Measurements from ENCODE around the gene CDC42BPA. TPM values are rescaled to one million over a fixed set of nuclear protein-coding genes. Genes with fewer than 3 reads are reported as not detected.

Gene CDC42BPA
- polyA plus RNA-seq, 1 donor (not counting 4 experiments of a cell fraction or from before 2014, with no cell fraction given): 9.2 TPM

DNA sequence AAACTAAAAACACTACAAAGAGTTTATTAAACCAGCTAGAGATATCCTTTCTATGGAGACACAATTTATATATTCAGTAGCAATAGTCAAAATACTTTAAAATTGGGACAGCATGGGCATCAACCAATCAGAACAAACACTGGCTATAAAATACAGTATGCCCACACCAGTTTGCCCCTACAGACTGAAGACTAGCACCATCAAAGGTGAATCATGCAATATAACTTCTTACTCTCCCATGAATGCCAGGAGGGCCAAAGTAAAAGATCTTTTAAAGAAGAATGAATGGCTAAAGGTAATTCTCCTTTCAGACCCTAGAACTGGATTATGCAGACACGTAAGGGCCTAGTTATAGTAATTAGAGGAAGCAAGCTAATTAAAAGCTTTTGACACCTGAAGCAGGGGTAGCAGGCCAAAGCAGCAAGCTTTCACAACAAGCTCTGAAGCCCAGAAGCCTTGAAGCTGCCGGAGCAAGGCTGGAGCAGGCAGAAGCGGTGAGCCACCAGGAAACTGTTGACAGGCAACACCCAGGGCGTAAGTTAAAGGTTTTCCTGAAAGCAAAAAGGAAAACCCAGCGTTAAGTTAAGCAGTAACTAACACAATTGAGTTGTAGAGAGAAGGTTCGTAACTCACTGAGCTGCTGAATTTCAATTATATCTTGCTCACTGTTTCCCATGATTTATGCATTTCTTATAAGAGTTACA, 99.3 kb downstream of the CDC42BPA start:
- H3K79me2 ChIP-seq (ENCODE audit: control insufficient read depth, insufficient read depth, low read length): peaks cover 14% of the 10 kb centered on the region
- H3K4me3 ChIP-seq (ENCODE audit: control insufficient read depth in 2 of 3, extremely low read depth in 1 of 3, insufficient read depth in 2 of 3, low read depth in 1 of 3, low read length in 3 of 3): no peak overlapping the region
- no peaks in the 10 kb centered on the region for H3K4me1 ChIP-seq (ENCODE audit: control insufficient read depth, extremely low read depth, insufficient read depth, low read length)
- H3K4me2 ChIP-seq (ENCODE audit: control insufficient read depth, extremely low read depth, insufficient read depth, low read depth, low read length): no peak overlapping the region
- no peak overlapping the region for H3K27ac ChIP-seq (ENCODE audit: control insufficient read depth, insufficient read depth, low read length)
- H3K9ac ChIP-seq (ENCODE audit: control insufficient read depth, extremely low read depth, insufficient read depth, low read length): no peak overlapping the region
- no peaks in the 10 kb centered on the region for H3K9me1 ChIP-seq (ENCODE audit: control insufficient read depth, extremely low read depth, insufficient read depth, low read length)
- H3K9me3 ChIP-seq (ENCODE audit: control insufficient read depth, low read depth, low read length): no peaks in the 10 kb centered on the region
- no peak overlapping the region for H2AFZ ChIP-seq (ENCODE audit: control insufficient read depth, low read length)
- dilution Hi-C loops (cut with MboI; ENCODE audit: extremely low pct_ligation_motif_present, low sequenced_read_pairs): no loop called here
- peaks cover 6% of the 10 kb centered on the region for H4K20me1 ChIP-seq (ENCODE audit: control insufficient read depth, extremely low read depth, insufficient read depth, low read length)
- no peak for TF ChIP-seq EZH2 (IDR thresholded peaks at IDR 0.05; ENCODE audit: low read length)
- TF ChIP-seq, protein P1, sequence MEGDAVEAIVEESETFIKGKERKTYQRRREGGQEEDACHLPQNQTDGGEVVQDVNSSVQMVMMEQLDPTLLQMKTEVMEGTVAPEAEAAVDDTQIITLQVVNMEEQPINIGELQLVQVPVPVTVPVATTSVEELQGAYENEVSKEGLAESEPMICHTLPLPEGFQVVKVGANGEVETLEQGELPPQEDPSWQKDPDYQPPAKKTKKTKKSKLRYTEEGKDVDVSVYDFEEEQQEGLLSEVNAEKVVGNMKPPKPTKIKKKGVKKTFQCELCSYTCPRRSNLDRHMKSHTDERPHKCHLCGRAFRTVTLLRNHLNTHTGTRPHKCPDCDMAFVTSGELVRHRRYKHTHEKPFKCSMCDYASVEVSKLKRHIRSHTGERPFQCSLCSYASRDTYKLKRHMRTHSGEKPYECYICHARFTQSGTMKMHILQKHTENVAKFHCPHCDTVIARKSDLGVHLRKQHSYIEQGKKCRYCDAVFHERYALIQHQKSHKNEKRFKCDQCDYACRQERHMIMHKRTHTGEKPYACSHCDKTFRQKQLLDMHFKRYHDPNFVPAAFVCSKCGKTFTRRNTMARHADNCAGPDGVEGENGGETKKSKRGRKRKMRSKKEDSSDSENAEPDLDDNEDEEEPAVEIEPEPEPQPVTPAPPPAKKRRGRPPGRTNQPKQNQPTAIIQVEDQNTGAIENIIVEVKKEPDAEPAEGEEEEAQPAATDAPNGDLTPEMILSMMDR (optimal IDR thresholded peaks at IDR 0.05 in 1 of 3, IDR thresholded peaks at IDR 0.05 in 1 of 3, conservative IDR thresholded peaks at IDR 0.05 in 1 of 3; ENCODE audit: extremely low read depth in 1 of 3, insufficient read depth in 2 of 3, low read length in 3 of 3): no peak
- DNase-seq (ENCODE audit: low read depth, low spot score) (no peak), FAIRE-seq (no peak)
- H3K27me3 ChIP-seq (ENCODE audit: control insufficient read depth, extremely low read depth, insufficient read depth, low read length): no peaks in the 10 kb centered on the region
- no peaks in the 10 kb centered on the region for H3K36me3 ChIP-seq (ENCODE audit: control insufficient read depth in 2 of 2, extremely low read depth in 1 of 2, insufficient read depth in 2 of 2, low read length in 2 of 2)

DNA sequence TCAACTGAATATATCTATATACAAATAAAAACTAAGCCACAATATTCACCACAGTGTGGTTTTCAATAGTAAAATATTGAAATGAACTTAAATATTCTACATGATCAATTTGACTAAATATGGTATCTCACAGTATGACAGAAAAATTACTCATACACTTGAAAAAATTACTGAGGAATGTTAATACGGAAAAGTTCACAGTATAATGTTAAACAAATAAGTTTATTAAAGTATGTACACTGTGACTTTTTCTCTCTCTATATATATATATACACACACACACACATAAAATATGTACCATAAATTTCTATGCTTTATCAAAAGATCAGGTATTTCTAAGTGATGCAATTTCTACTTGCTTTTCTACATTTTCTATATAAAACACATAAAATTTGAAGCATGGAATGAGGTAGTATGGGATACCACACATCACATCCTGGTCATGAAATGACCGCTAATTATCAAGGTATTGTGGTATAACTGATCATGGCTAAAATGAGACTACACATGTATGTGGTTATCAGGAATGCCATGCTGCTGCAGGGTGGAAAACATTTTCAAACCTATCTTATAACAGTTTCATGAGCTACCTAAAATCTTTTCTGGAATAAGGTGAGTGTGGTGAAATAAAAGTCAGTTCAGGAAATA, 102.3 kb downstream of the CDC42BPA start:
- no peak overlapping the region for H3K4me3 ChIP-seq (ENCODE audit: control insufficient read depth in 2 of 3, extremely low read depth in 1 of 3, insufficient read depth in 2 of 3, low read depth in 1 of 3, low read length in 3 of 3)
- H4K20me1 ChIP-seq (ENCODE audit: control insufficient read depth, extremely low read depth, insufficient read depth, low read length): peaks cover 6% of the 10 kb centered on the region
- DNase-seq (ENCODE audit: low read depth, low spot score) (no peak), FAIRE-seq (no peak)
- H3K27me3 ChIP-seq (ENCODE audit: control insufficient read depth, extremely low read depth, insufficient read depth, low read length): no peaks in the 10 kb centered on the region
- H3K4me2 ChIP-seq (ENCODE audit: control insufficient read depth, extremely low read depth, insufficient read depth, low read depth, low read length): no peak overlapping the region
- dilution Hi-C loops (cut with MboI; ENCODE audit: extremely low pct_ligation_motif_present, low sequenced_read_pairs): no loop called here
- no peaks in the 10 kb centered on the region for H3K9me3 ChIP-seq (ENCODE audit: control insufficient read depth, low read depth, low read length)
- H3K27ac ChIP-seq (ENCODE audit: control insufficient read depth, insufficient read depth, low read length): no peak overlapping the region
- H3K9me1 ChIP-seq (ENCODE audit: control insufficient read depth, extremely low read depth, insufficient read depth, low read length): no peaks in the 10 kb centered on the region
- H3K79me2 ChIP-seq (ENCODE audit: control insufficient read depth, insufficient read depth, low read length): peaks cover 9% of the 10 kb centered on the region
- TF ChIP-seq, protein P1 (optimal IDR thresholded peaks at IDR 0.05 in 1 of 3, IDR thresholded peaks at IDR 0.05 in 1 of 3, conservative IDR thresholded peaks at IDR 0.05 in 1 of 3; ENCODE audit: extremely low read depth in 1 of 3, insufficient read depth in 2 of 3, low read length in 3 of 3): no peak
- TF ChIP-seq EZH2 (IDR thresholded peaks at IDR 0.05; ENCODE audit: low read length): no peak
- peaks cover 3% of the 10 kb centered on the region for H3K4me1 ChIP-seq (ENCODE audit: control insufficient read depth, extremely low read depth, insufficient read depth, low read length)
- no peaks in the 10 kb centered on the region for H3K36me3 ChIP-seq (ENCODE audit: control insufficient read depth in 2 of 2, extremely low read depth in 1 of 2, insufficient read depth in 2 of 2, low read length in 2 of 2)
- H2AFZ ChIP-seq (ENCODE audit: control insufficient read depth, low read length): no peak overlapping the region
- H3K9ac ChIP-seq (ENCODE audit: control insufficient read depth, extremely low read depth, insufficient read depth, low read length): no peak overlapping the region
